WERI-Rb-1 (cell line): ENCODE measurements around the gene LPCAT3.
A peak's percentile ranks its signal among the peaks of the same experiment; 100 is the strongest.

Source experiments
- DNase-seq: peaks from one replicate; pipeline ENCODE4 v3.0.0-alpha.2; 2020
- H3K27ac ChIP-seq: fragments of 250-450 bp; sonication (Bioruptor Pico); 2 replicates; pipeline ENCODE4 v1.5.1; 2020; ENCODE audit warnings: mild to moderate bottlenecking, moderate library complexity
- H3K27me3 ChIP-seq: fragments of 250-450 bp; sonication (Bioruptor Pico); 2 replicates; pipeline ENCODE4 v1.5.1; 2021; ENCODE audit warnings: mild to moderate bottlenecking, low read depth, moderate library complexity; ENCODE audit not compliant: insufficient read depth, severe bottlenecking
- H3K36me3 ChIP-seq: fragments of 250-450 bp; sonication (Bioruptor Pico); 2 replicates; pipeline ENCODE4 v1.5.1; 2020; ENCODE audit warnings: mild to moderate bottlenecking, moderate library complexity
- H3K4me3 ChIP-seq: 2 replicates; pipeline ENCODE4 v1.5.1; 2011; ENCODE audit warnings: low read depth, mild to moderate bottlenecking, control low read depth, low read length
- H3K9me3 ChIP-seq: fragments of 250-450 bp; sonication (Bioruptor Pico); 2 replicates; pipeline ENCODE4 v1.5.1; 2021; ENCODE audit warnings: mild to moderate bottlenecking, moderate library complexity; ENCODE audit not compliant: severe bottlenecking
- CTCF ChIP-seq: IDR thresholded peaks from 2 replicates; pipeline ENCODE4 v1.5.1; 2011; ENCODE audit warnings: low read depth, mild to moderate bottlenecking, control low read depth, inconsistent platforms, low read length

Gene LPCAT3

GRCh38 chr12:6932766-6933165, 85.5 kb downstream of the LPCAT3 start:
- Histone ChIP-seq H3K27ac (no peak overlapping the region), H3K4me3 (no peak overlapping the region), H3K27me3 (no peaks in the 10 kb centered on the region), H3K9me3 (no peaks in the 10 kb centered on the region), H3K36me3 (peaks cover 55% of the 10 kb centered on the region)
- DNase-seq = no peak
- TF ChIP-seq CTCF = no peak

- no peak for DNase-seq
- no peak overlapping the region; the same call in 1 of the 2 replicates for H3K4me3 ChIP-seq
- 0 out of 2 replicates have a peak overlapping the region, but pooled peaks have one; percentile 29 for H3K27ac ChIP-seq
- no peaks in the 10 kb centered on the region for H3K27me3 ChIP-seq
- peaks cover 32% of the 10 kb centered on the region for H3K36me3 ChIP-seq
- no peaks in the 10 kb centered on the region for H3K9me3 ChIP-seq
- no peak for TF ChIP-seq CTCF
Measured at GRCh38 chr12:6929466-6930452, 88.5 kb downstream of the LPCAT3 start.

GRCh38 chr12:6928703-6929407, 89.4 kb downstream of the LPCAT3 start:
- H3K27me3 ChIP-seq = no peaks in the 10 kb centered on the region
- no peak for TF ChIP-seq CTCF
- peak overlapping the region; percentile 71 for H3K4me3 ChIP-seq
- peak overlapping the region; percentile 58 for H3K27ac ChIP-seq
- H3K36me3 ChIP-seq = peaks cover 27% of the 10 kb centered on the region
- H3K9me3 ChIP-seq = no peaks in the 10 kb centered on the region
- no peak for DNase-seq

- H3K4me3 ChIP-seq = peak overlapping the region; percentile 71
- no peak for DNase-seq
- no peaks in the 10 kb centered on the region for H3K27me3 ChIP-seq
- TF ChIP-seq CTCF = no peak
- H3K27ac ChIP-seq = peak overlapping the region; percentile 58
- H3K9me3 ChIP-seq = no peaks in the 10 kb centered on the region
- peaks cover 27% of the 10 kb centered on the region for H3K36me3 ChIP-seq
Measured at GRCh38 chr12:6928022-6928702, 90.1 kb downstream of the LPCAT3 start.

- DNase-seq = peak; percentile 87
Measured at GRCh38 chr12:6927379-6928021, 90.8 kb downstream of the LPCAT3 start, which contains the start of gene ATN1. TSS of gene ATN1 (plus strand) at chr12:6927959. CDS start at chr12:6934002, 6,043 bp downstream.

More at GRCh38 chr12:6927379-6928021, 90.8 kb downstream of the LPCAT3 start, which contains the start of gene ATN1:
- Histone ChIP-seq H3K27me3 (no peaks in the 10 kb centered on the region), H3K36me3 (peaks cover 30% of the 10 kb centered on the region), H3K4me3 (peak within 1 kb of the TSS; percentile 71), H3K9me3 (no peaks in the 10 kb centered on the region), H3K27ac (peak within 1 kb of the TSS; percentile 94)
- no peak for TF ChIP-seq CTCF
